Stimulated activated CD8-positive, alpha-beta memory T cell treated with anti-CD3 and anti-CD28 coated beads, Interleukin-15, amount 100 ng/mL, for 48 hours (primary cell): ENCODE results near the gene WFDC6.

Experiments
- DNase-seq, 2 donors: peaks; one replicate each; pipeline ENCODE4 v3.0.0-alpha.2; 2020; ENCODE audit warnings: low read depth in 2 of 2

WFDC6 gene

DNA sequence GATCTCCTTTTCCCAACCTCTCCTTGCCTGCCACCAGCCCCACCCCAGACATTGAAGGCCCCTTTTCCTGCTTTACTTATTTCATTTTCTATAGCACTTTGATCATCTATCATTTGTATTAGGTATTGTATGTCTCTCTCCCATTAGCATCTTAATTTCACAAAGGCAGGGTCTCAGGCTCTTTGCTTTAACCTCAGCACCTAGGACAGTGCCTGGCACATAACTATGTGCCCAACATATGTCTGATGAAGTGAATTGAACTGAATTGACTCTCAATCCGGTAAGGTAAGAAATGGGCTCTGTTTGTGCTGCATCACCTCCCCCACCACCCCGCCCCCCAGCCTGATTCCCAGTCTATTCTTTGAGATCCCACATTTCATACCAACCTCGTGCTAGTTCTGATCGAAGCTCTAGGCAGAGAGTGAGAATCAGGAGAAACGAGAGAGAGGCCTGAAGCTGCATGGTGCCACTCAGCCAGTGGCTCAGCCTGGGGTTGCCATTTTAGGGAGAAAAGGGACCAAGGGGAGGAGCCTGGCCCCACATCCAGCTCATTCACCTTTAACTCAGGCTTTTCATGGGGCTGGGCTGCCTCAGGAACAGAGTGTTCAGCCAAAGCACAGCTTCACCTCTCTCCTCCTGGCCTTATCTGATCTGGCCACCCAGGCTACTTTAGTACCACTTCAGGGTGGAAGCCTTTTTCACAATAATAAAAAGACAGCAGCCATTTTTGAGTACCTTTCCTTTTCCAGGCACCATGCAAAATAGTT is 24.0 kb downstream of the WFDC6 start, which contains the start of gene SPINT3:
TSS of gene SPINT3 (minus strand) at position 476 of the 767 bp plus-strand sequence. CDS start at position 462, 14 bp downstream.
- no peak for DNase-seq

DNA sequence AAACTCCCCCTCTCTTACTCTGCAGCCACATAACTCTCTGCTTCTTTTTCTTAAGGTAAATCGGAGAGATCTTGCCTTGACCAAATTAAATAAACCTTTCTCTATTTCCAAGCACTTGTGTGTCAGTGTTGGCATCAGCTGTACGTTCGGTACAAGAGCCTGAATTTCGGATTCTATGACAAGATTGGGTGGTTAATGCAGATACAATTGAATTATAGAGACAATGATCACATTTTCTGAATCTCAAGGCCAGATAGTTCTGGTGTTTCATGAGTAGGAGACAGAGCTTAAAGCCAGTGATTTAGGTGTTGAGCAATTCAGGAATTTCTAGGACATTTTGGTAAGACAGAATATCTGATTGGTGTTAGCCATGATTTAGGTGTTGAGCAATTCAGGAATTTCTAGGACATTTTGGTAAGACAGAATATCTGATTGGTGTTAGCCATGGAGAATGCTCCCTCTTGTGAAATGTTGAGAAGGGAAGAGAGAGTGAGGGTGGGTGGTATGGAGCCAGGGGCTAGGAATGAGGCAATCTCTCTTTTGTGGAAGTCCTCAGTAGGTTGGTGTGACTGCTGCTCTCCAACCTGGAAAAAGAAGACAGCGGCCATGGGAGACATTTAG is 28.9 kb downstream of the WFDC6 start:
- DNase-seq: no peak

DNA sequence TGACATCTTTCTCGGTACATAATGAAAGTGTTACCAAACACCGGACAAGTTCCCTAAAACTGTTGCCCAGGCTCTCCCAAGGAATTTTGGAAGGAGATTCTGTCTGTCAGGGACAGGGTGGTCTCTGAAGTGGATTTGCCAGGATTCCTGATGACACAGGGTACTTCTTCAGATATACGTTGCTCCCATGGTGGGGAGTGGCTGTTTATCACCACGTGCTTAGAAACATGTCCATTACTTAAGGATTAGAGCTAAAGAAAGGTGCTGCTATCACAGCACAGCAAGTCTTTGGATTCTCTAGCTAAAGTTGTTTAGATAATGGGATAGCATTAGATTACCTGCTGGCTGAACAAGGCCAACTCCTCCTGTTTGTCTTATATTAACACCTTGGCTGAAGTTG is 30.2 kb downstream of the WFDC6 start:
- no peak for DNase-seq

DNA sequence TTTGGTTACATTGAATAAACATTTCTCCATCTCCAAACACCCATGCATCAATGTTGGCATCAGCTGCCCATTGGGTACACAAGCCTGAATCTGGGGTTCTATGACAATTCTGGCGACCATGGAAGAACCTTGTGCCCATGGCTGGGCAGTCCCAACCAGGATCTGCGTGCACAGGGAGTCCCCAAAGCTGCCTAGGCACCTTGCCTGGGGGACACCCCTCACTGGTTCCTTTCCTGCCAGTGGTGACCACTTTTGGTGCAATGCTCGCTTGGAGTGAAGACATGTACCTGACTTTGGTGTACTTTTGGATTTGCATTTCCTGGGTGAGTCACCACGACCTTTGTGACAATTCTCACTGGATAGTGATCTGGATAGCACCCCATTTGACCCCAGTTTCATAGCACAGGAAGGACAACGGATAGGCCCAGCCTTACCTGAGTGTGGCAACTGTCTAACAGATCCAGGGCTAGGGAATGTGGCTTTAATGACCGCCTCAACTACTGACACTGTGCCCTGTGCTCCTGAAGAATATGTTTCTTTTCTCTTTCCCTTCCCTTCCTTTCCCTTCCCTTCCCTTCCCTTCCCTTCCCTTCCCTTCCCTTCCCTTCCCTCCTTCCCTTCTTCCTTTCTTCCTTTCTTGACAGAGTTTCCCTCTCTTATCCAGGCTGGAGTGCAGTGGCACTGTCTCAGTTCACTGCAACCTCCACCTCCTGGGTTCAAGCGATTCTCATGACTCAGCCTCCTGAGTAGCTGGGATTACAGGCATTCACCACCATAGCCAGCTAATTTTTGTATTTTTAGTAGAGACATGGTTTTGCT is 31.0 kb downstream of the WFDC6 start:
- DNase-seq: no peak

DNA sequence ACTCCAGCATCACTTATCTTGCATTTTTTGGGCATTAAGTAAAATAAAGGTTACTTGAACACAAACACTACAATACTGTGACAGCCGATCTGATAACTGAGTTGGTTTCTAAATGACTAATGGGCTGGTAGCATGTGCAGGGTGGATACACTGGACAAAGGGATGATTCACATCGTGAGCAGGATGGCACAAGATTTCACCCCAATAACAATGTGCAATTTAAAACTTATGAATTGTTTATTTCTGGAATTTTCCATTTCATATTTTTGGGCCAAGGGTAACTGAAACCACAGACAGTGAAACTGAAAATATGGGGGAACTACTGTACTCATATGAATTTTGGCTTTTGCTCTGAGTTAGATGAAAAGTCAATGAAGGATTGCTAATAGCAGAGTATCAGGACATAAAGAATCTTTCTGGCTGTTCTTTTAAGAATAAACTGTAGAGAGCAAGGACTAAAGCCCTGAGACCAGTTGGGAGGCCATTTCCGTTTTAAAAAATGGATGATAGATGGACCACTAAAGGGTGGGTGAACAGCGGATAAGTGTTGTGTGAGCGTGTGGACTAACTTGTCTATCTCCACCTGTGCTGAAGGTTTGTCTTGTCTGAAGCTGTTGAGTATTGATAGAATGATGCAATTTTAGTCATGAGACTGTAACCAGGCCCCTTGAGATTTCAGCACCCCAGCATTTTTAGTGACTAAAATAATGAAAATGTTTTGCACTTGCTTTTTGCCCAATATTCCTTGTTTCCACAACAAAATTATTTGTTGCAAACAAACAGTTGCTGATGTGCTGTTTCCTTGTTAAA is 32.1 kb downstream of the WFDC6 start:
- DNase-seq: no peak

DNA sequence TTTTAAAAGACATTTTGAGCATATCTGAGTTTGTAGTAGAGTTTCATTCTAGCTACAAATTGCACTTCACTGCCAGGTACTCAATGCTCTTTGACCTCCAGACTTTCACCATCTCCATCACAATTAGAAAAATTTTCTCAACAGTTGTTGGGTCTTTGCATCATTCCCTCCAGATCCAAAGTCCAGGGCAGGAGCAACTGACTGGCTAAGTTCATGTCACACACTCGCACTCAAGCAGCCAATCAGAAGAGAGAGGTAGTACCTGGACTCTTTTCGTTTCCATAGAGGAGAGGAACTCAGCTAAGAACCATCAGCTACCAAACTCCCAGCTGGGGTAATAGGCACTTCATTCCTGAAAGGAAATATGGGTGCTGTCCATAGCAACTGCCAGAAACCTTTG is 32.9 kb downstream of the WFDC6 start:
- DNase-seq: no peak

DNA sequence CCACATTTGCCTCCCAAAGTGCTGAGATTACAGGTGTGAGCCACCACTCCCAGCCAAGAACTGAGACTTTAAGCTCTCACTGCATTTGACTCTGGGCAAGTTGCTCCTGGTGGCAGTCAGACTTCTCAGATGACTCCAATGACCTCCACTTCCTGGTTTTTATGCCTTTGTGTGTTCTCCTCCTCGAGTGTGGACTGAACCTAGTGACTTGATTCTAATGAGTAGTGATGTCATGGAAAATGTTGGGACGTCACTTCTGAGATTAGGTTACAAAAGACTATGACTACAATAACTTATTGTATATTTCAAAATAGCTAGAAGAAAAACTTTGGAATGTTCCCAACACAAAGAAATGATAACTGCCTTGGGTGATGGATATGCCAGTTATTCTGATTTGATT is 35.9 kb downstream of the WFDC6 start:
- DNase-seq: no peak

DNA sequence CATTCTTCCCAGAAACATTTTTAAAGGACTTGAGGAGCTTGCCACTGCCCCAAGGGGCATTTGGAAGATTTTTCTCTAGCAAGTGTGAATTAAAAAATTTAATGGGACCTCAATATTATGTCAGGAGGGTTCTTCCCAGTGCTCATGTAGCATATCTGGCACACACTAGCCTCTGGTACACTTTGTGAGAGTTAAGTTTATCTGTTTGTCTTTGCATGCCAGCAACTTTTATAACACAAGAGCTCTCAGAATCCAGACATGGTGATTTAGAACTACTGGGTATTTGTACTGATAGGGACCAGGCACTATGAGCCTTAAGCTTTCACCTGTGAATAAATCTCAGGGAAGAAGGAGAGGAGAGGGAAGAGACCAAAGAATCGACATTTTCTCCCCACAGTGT is 36.7 kb downstream of the WFDC6 start:
- no peak for DNase-seq

DNA sequence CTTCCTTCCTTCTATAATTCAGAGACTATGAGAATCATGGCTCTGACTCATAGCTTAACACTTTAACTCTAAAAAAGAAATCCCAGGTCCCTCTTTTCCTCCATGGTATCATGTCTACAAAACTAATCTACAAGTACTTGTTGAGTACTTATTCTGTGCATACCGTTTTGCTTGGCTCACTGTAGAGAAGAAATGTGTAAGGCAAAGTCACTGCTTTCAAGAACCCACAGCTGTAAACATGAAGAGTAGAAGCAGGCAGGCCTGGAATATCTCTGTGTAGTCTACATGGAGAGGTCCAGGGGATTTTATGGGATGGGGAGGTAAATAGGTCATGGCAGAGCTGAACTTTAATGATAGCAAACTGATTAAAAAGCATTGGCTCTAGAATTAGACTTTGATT is 37.7 kb downstream of the WFDC6 start:
- DNase-seq: no peak

DNA sequence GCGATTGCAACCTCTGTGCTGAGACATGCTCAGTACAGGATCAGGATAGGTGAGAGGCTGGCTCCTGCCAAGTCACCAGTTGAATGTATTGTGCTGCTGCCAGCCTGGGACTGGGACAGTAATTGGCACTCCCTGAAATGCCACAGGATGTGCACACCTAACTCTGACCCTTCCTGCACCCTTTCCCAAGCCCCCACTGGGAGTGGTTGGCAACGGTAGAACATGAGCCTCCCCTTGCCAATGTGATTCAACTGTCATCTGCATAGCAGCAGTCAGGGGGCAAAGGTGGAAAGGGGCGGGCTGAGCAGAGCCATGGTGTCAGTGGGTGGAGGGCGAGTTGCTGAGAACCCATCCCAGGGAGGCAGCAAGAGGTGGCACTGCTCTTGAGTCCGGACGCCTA is 39.3 kb downstream of the WFDC6 start:
- DNase-seq: no peak

DNA sequence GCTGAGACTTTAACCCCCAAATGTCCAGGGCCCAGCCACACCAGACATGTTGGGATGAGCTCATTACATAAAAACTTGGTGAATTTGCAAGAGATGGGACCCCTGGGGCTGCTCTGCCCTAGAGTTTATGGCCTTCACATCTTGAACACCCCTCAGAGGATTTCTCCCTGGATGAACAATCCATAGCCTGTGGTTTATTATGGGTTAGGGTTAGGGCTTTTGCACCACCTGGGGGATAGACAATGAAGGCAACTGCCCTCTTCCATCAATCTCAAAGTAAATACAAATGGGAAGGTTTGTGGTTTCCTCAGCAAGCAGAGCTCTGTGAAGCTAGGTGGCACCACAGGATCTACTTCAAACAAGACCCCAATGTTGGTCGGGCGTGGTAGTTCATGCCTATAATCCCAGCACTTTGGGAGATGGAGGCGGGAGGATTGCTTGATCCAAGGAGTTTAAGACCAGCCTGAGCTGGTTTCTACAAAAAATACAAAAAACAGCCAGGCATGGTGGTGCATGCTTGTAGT is 41.2 kb downstream of the WFDC6 start:
- no peak for DNase-seq

DNA sequence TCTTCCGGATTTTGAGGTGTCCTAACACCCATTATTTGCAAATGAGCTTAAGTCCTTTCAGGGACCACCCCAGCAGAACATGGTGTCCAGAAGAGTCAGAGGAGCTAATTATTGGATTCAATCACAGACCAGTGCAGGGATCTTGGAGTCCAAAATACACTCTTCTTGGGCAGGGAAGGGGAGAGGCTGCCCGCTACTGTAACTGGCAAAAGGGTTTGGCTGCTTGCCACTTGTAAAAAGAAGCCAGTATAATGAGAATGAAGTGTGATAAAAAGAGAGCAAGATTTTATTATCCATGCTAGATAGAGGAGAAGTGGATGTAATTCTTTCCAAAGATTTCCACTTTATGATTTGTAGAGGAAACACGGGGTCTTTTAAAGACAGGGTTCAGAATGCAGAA is 43.1 kb downstream of the WFDC6 start:
- no peak for DNase-seq

DNA sequence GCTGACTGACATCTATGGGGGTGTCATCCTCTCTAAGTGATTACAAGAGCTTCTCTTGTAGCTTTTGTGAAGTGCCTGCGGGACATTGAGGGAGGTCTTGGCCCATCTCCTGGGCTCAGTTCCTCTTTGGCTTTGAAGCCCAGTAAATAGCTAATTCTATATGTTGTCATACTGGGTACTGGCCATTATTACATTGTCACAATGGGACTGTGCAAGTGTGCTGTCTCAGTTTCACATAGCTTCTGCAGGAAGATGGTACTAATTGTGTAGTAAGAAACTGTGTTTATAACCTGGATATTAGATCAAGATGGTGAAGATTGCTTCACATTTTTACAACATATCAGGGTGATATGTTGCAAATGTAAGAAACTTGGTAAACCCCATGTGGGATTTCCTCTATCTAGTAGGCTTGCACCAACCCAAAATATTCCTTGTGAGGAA is 43.8 kb downstream of the WFDC6 start:
- DNase-seq: no peak

DNA sequence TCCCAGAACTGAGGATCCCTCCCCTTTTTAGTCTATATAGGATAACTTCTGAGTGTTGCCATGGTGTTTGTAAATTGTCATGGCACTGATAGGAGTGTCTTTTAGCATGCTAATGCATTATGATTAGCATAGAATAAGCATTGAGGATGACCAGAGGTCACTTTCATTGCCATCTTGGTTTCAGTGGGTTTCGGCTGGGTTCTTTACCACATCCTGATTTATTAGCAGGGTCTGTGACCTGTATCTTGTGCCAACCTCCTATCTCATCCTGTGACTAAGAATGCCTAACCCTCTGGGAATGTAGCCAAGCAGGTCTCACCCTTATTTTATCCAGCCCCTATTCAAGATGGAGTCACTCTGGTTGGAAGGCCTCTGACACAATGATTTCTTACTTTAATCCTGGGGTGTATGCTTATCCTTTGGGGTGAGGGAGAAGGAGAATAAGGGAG is 50.2 kb downstream of the WFDC6 start:
- no peak for DNase-seq

DNA sequence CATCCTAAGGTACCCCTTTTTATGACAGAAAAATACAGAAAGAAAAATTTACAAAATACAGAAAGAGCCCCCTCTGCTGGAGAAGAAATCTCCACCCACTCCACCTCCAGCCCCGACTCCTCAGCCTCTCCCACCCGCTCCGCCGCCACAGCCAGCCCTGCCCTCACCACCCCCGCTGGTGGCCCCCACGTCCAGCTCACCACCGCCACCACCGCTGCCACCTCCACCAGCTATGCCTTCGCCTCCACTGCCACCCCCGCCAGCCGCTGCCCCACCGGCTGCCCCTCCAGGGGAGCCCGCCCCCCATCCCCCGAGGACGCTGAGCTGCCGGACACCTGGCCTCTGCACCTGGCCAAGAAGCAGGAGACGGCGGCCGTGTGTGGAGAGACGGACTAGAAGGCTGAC is 52.0 kb downstream of the WFDC6 start:
- no peak for DNase-seq

DNA sequence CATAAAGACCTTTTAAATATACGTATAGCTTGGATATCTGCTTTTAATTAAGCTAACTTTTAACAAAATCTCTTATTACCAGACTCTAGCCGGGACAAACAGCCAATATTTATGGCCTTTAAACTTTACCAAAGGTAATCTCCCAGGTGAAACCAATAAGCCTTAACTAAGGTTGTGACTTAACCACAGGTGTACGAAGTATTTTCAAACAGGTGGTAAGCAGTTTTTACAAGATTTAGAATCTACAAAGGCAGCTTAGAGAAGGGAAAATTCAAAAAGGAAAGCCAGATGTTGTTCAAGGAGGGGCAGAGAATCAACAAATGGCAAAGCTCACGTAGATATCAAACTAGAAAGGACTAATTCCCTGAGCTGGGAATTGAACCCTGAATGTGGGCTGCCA is 53.9 kb downstream of the WFDC6 start:
- DNase-seq: no peak

DNA sequence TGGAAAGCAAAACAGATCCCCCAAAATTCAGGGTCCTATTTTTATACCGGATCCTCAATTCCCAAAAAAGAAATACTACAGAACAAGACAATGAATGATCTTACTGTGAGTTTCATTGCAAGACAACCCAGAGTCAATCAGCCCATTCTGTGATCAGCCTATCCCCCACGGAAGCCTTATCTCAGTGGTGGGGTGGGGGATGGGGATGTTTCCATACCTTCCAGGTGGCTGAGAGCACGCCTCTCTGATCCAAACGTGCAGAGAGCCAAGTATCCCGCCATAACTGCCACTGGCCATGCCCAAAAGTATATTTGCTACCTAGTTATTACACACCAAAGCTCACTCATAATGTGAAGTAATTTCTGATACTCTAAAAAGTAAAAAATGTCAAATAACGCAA is 54.6 kb downstream of the WFDC6 start:
- no peak for DNase-seq
